Common myeloid progenitor, CD34-positive (primary cell): Measurements from ENCODE around the gene B3GNT5.

Experiments
- CTCF ChIA-PET: fragments of 350-600 bp; sonication (Branson Sonifier 250); formaldehyde crosslinking; loops from one replicate; lab custom pipeline; 2021; ENCODE audit warnings: antibody characterized with exemption; lab: Charles Lee
- POLR2A ChIA-PET: fragments of 350-600 bp; sonication (Branson Sonifier 250); formaldehyde crosslinking; loops from one replicate; lab custom pipeline; 2021; ENCODE audit warnings: antibody characterized with exemption; lab: Charles Lee
- DNase-seq, 3 donors: peaks; one replicate each; pipeline versions ENCODE4 v3.0.0 to v3.0.0-alpha.2; 2013
- H3K27ac ChIP-seq, 2 experiments: 1 replicate in 1 of 2; 2 replicates in 1 of 2; pipeline ENCODE4 v1.7.0; 2013; ENCODE audit warnings: inconsistent platforms in 2 of 2, low read length in 2 of 2, mild to moderate bottlenecking in 2 of 2, low read depth in 1 of 2, moderate library complexity in 1 of 2; ENCODE audit not compliant: severe bottlenecking in 2 of 2, insufficient read depth in 1 of 2, poor library complexity in 1 of 2
- H3K27me3 ChIP-seq, 5 experiments: replicated peaks in 2 of 5; 1 replicate in 3 of 5; 2 replicates in 2 of 5; pipeline versions ENCODE4 v1.6.1 to v1.7.0; 2013; ENCODE audit warnings: low read length in 4 of 5, mild to moderate bottlenecking in 2 of 5, moderate library complexity in 2 of 5, inconsistent platforms in 1 of 5; ENCODE audit not compliant: insufficient read depth in 5 of 5, control insufficient read depth in 4 of 5
- H3K36me3 ChIP-seq, 4 experiments: 1 replicate in 2 of 4; 2 replicates in 2 of 4; pipeline versions ENCODE4 v1.6.1 to v1.7.0; 2013; ENCODE audit warnings: low read length in 3 of 4, control low read depth in 1 of 4, mild to moderate bottlenecking in 1 of 4; ENCODE audit not compliant: control insufficient read depth in 4 of 4, insufficient read depth in 4 of 4
- H3K4me1 ChIP-seq, 4 experiments: 1 replicate in 3 of 4; 2 replicates in 1 of 4; pipeline versions ENCODE4 v1.6.1 to v1.7.1; 2013; ENCODE audit warnings: low read length in 3 of 4, mild to moderate bottlenecking in 3 of 4, control low read depth in 1 of 4, inconsistent platforms in 1 of 4, moderate library complexity in 1 of 4; ENCODE audit not compliant: control insufficient read depth in 4 of 4, insufficient read depth in 4 of 4; ENCODE audit errors: control extremely low read depth in 1 of 4
- H3K4me3 ChIP-seq, 7 experiments: 1 replicate in 4 of 7; 2 replicates in 3 of 7; pipeline versions ENCODE4 v1.5.1 to v1.7.0; 2013; ENCODE audit warnings: mild to moderate bottlenecking in 7 of 7, low read length in 6 of 7, moderate library complexity in 6 of 7, inconsistent platforms in 2 of 7, low read depth in 2 of 7, control low read depth in 1 of 7; ENCODE audit not compliant: insufficient read depth in 4 of 7, control insufficient read depth in 1 of 7; ENCODE audit errors: extremely low read depth in 1 of 7
- H3K9me3 ChIP-seq, 5 experiments: 1 replicate in 4 of 5; 2 replicates in 1 of 5; pipeline versions ENCODE4 v1.6.1 to v1.7.1; 2013; ENCODE audit warnings: low read length in 4 of 5, mild to moderate bottlenecking in 2 of 5, inconsistent platforms in 1 of 5, low read depth in 1 of 5, moderate library complexity in 1 of 5; ENCODE audit not compliant: control insufficient read depth in 4 of 5, insufficient read depth in 2 of 5; ENCODE audit errors: control extremely low read depth in 1 of 5
- WGBS: methylation state at CpG from one replicate; pipeline ENCODE4 v1.1.5; 2013; ENCODE audit not compliant: insufficient coverage; 5-methylcytosine and 5-hydroxymethylcytosine counted together

The B3GNT5 gene

GRCh38 chr3:183266454-183266853 is 13.4 kb downstream of the B3GNT5 start:
- Histone ChIP-seq H3K27ac (no peak overlapping the region), H3K36me3 (peaks cover 0 to 36% (median 9%) of the 10 kb centered on the region in 4 experiments), H3K9me3 (no peaks in the 10 kb centered on the region), H3K4me1 (peaks cover 7 to 46% (median 30%) of the 10 kb centered on the region in 4 experiments), H3K4me3 (no peak overlapping the region), H3K27me3 (no peaks in the 10 kb centered on the region)
- WGBS = 90% methylated on average over 2 of the region's 3 CpGs
- POLR2A ChIA-PET = no interaction called here
- no peak for DNase-seq
- CTCF ChIA-PET = interaction anchor here (1.0 to 1.9 kb wide), 6 partner anchors 13 to 162 kb away, joined by 3 to 6 read pairs (median 4); partner anchors contain the start of genes B3GNT5 and MCF2L2

DNA sequence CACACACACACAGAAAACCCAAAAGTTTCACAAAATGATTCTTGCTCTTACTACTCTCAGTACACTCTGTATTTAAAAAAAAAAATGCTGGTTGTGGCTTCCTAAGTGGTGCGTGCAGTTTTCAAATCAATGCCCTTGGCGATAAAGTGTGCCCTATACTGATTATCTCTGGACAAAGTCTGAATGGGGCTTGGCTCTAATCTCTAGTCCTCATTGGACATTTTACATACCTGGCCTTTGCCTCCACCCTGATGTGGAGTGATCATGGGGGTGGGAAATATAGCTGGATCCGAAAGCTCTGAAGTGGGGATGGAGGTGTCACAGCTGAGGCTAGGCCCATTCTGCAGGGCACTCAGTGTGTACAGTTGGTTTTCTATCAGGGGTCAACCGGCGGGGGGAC is 14.1 kb downstream of the B3GNT5 start:
- WGBS = 100% methylated on average over 5 of the region's 5 CpGs
- H3K36me3 ChIP-seq = peaks cover 0 to 37% (median 9%) of the 10 kb centered on the region in 4 experiments
- no peaks in the 10 kb centered on the region for H3K9me3 ChIP-seq
- H3K27ac ChIP-seq = no peak overlapping the region
- CTCF ChIA-PET = interaction anchor here (1.1 kb wide), 1 partner anchor 47 kb away, joined by 3 read pairs; no protein-coding TSS in a partner anchor
- H3K27me3 ChIP-seq = no peaks in the 10 kb centered on the region
- POLR2A ChIA-PET = interaction anchor here (0.7 kb wide), 1 partner anchor 12 kb away, joined by 4 read pairs; no protein-coding TSS in a partner anchor
- no peak overlapping the region for H3K4me3 ChIP-seq
- H3K4me1 ChIP-seq = peaks cover 4 to 44% (median 29%) of the 10 kb centered on the region in 4 experiments
- no peak for DNase-seq

- no peak for DNase-seq
- H3K9me3 ChIP-seq = no peaks in the 10 kb centered on the region
- no peaks in the 10 kb centered on the region for H3K27me3 ChIP-seq
- peaks cover 0 to 37% (median 9%) of the 10 kb centered on the region in 4 experiments for H3K36me3 ChIP-seq
- POLR2A ChIA-PET = no interaction called here
- CTCF ChIA-PET = interaction anchor here (1.1 kb wide), 1 partner anchor 45 kb away, joined by 3 read pairs; no protein-coding TSS in a partner anchor
- H3K4me1 ChIP-seq = peaks cover 4 to 41% (median 23%) of the 10 kb centered on the region in 4 experiments
- no peak overlapping the region for H3K27ac ChIP-seq
- no peak overlapping the region for H3K4me3 ChIP-seq
- WGBS = 85% methylated on average over 5 of the region's 5 CpGs
These were observed 15.3 kb downstream of the B3GNT5 start for GRCh38 chr3:183268366-183268765.

DNA sequence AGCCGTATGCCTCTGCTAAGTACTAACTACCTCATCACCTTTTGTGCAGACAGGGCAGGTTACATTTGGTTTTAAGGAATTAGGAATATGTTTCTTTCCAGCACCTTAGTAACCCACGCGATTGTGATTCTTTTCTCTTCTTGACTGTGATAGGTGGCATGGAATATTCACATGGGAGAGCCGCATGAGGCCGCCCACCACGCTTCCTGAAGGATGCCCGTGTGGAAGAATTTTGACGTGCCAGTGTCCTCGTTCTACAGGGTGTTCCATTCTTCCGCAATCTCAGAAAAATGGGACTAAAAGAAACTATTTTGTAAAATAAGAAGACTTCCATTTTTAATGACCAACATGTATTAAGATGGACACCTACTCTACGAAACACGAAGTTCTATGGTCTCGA is 16.3 kb downstream of the B3GNT5 start:
- Histone ChIP-seq H3K27me3 (no peaks in the 10 kb centered on the region), H3K9me3 (no peaks in the 10 kb centered on the region), H3K27ac (no peak overlapping the region), H3K4me1 (peaks cover 4 to 31% (median 15%) of the 10 kb centered on the region in 4 experiments), H3K4me3 (no peak overlapping the region), H3K36me3 (peaks cover 0 to 37% (median 9%) of the 10 kb centered on the region in 4 experiments)
- no peak for DNase-seq
- ChIA-PET CTCF (interaction anchor here (1.0 kb wide), 1 partner anchor 22 kb away, joined by 3 read pairs; no protein-coding TSS in a partner anchor), POLR2A (no interaction called here)
- 93% methylated on average over 9 of the region's 13 CpGs for WGBS

GRCh38 chr3:183270344-183270743 is 17.3 kb downstream of the B3GNT5 start:
- Histone ChIP-seq H3K4me1 (peaks cover 5 to 30% (median 12%) of the 10 kb centered on the region in 4 experiments), H3K27me3 (no peaks in the 10 kb centered on the region), H3K4me3 (no peak overlapping the region), H3K36me3 (peaks cover 0 to 37% (median 9%) of the 10 kb centered on the region in 4 experiments), H3K27ac (no peak overlapping the region), H3K9me3 (no peaks in the 10 kb centered on the region)
- DNase-seq = no peak
- WGBS = 100% methylated on average over 6 of the region's 7 CpGs
- POLR2A ChIA-PET = no interaction called here
- CTCF ChIA-PET = interaction anchor here (1.0 to 2.0 kb wide), 3 partner anchors 16 to 85 kb away, joined by 3 to 6 read pairs (median 6); no protein-coding TSS in a partner anchor

- no peak overlapping the region for H3K27ac ChIP-seq
- no CpG with 5 or more reads among the region's 3 CpGs for WGBS
- POLR2A ChIA-PET = interaction anchor here (1.1 kb wide), 1 partner anchor 28 kb away, joined by 3 read pairs; no protein-coding TSS in a partner anchor
These were observed 19.1 kb downstream of the B3GNT5 start for GRCh38 chr3:183272142-183272541.

GRCh38 chr3:183272791-183273190 is 19.7 kb downstream of the B3GNT5 start:
- POLR2A ChIA-PET = interaction anchor here (1.1 kb wide), 1 partner anchor 28 kb away, joined by 3 read pairs; no protein-coding TSS in a partner anchor
- H3K27ac ChIP-seq = no peak overlapping the region
- CTCF ChIA-PET = interaction anchor here (0.7 to 1.4 kb wide), 4 partner anchors 14 to 108 kb away, joined by 3 to 5 read pairs (median 4); no protein-coding TSS in a partner anchor
- DNase-seq = no peak
- peaks cover 6 to 26% (median 11%) of the 10 kb centered on the region in 4 experiments for H3K4me1 ChIP-seq
- no peaks in the 10 kb centered on the region for H3K27me3 ChIP-seq
- H3K4me3 ChIP-seq = no peak overlapping the region
- H3K9me3 ChIP-seq = no peaks in the 10 kb centered on the region
- H3K36me3 ChIP-seq = peaks cover 0 to 22% (median 10%) of the 10 kb centered on the region in 4 experiments

More at GRCh38 chr3:183272142-183272541, 19.1 kb downstream of the B3GNT5 start:
- no peak overlapping the region for H3K4me3 ChIP-seq
- CTCF ChIA-PET = interaction anchor here (0.7 to 1.8 kb wide), 5 partner anchors 15 to 108 kb away, joined by 3 to 5 read pairs (median 4); no protein-coding TSS in a partner anchor
- H3K9me3 ChIP-seq = no peaks in the 10 kb centered on the region
- H3K27me3 ChIP-seq = no peaks in the 10 kb centered on the region
- DNase-seq = no peak
- H3K4me1 ChIP-seq = peaks cover 6 to 26% (median 11%) of the 10 kb centered on the region in 4 experiments
- peaks cover 0 to 27% (median 9%) of the 10 kb centered on the region in 4 experiments for H3K36me3 ChIP-seq
